C4-2B (cell line): Measurements from ENCODE around the gene DENND1A.

Source experiments
- CTCF ChIP-seq: fragments of 450-650 bp; conservative IDR thresholded peaks from 2 replicates; pipeline ENCODE4 v1.5.1; 2017; ENCODE audit warnings: mild to moderate bottlenecking
- ZFX ChIP-seq: fragments of 450-650 bp; IDR thresholded peaks from 2 replicates; pipeline ENCODE4 v1.6.1; 2017

DNA sequence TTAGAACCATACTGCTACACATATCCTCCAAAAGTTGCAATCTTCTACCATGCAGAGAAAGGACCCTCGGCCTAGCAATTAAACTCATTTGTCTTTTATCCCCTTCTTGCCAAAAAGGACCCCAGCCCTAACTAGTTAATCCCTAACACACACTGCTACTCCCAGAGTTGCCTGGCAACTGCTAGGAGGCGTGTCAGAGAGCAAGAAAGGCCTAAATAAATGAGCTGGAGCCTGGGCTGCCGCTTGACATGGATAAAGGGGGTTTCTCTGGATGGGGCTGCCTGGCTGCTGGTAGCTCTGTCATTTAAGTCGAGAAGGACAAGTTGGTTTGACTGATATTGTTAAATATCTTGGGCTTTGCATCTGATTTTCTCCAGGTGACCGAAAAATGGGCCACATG lies 379.1 kb downstream of the DENND1A start:
- TF ChIP-seq CTCF, result no peak
- no peak for TF ChIP-seq ZFX
